Erythroblast (primary cell): Measurements from ENCODE around the gene RASA2.

Source experiments
- GATA1 ChIP-seq: IDR thresholded peaks from 2 replicates; pipeline ENCODE4 v1.6.1; 2011; ENCODE audit warnings: low read depth, mild to moderate bottlenecking, control low read depth, low read length, moderate library complexity
- POLR2A ChIP-seq: IDR thresholded peaks from 2 replicates; pipeline ENCODE4 v1.6.1; 2011; ENCODE audit warnings: mild to moderate bottlenecking, low read length

- TF ChIP-seq POLR2A: no peak
- no peak for TF ChIP-seq GATA1
These were observed 2.0 kb upstream of the RASA2 start for GRCh38 chr3:141484701-141485287.
